Measurements from ENCODE around the gene SHFL.

DNA sequence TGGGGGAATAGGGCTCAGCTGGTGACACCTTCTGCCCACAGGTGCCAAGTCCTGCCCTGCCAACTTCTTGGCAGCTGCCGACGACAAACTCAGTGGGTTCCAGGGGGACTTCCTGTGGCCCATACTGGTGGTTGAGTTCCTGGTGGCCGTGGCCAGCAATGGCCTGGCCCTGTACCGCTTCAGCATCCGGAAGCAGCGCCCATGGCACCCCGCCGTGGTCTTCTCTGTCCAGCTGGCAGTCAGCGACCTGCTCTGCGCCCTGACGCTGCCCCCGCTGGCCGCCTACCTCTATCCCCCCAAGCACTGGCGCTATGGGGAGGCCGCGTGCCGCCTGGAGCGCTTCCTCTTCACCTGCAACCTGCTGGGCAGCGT is 27.5 kb downstream of the SHFL start:
- TF ChIP-seq, protein P1, sequence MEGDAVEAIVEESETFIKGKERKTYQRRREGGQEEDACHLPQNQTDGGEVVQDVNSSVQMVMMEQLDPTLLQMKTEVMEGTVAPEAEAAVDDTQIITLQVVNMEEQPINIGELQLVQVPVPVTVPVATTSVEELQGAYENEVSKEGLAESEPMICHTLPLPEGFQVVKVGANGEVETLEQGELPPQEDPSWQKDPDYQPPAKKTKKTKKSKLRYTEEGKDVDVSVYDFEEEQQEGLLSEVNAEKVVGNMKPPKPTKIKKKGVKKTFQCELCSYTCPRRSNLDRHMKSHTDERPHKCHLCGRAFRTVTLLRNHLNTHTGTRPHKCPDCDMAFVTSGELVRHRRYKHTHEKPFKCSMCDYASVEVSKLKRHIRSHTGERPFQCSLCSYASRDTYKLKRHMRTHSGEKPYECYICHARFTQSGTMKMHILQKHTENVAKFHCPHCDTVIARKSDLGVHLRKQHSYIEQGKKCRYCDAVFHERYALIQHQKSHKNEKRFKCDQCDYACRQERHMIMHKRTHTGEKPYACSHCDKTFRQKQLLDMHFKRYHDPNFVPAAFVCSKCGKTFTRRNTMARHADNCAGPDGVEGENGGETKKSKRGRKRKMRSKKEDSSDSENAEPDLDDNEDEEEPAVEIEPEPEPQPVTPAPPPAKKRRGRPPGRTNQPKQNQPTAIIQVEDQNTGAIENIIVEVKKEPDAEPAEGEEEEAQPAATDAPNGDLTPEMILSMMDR (IDR thresholded peaks at IDR 0.05; ENCODE audit: control extremely low read depth in 1 of 3, insufficient read depth in 1 of 3, low read depth in 1 of 3, low read length in 3 of 3): peak in 1 of 3 experiments; percentile 15; a peak in 2 of 4 replicates
- TF ChIP-seq POLR2A (IDR thresholded peaks at IDR 0.05; ENCODE audit: control extremely low read depth in 1 of 2, low read depth in 2 of 2, low read length in 2 of 2) (peak in 1 of 2 experiments; percentile 87; a peak in 2 of 3 replicates), SIRT6 (IDR thresholded peaks at IDR 0.05; ENCODE audit: low read length) (no peak), BRCA1 (IDR thresholded peaks at IDR 0.05; ENCODE audit: low read depth, low read length) (no peak), EP300 (IDR thresholded peaks at IDR 0.05; ENCODE audit: borderline replicate concordance in 1 of 2, low read depth in 2 of 2, low read length in 2 of 2) (no peak), TBP (IDR thresholded peaks at IDR 0.05; ENCODE audit: low read depth, low read length) (no peak)
- TF ChIP-seq, protein P2, sequence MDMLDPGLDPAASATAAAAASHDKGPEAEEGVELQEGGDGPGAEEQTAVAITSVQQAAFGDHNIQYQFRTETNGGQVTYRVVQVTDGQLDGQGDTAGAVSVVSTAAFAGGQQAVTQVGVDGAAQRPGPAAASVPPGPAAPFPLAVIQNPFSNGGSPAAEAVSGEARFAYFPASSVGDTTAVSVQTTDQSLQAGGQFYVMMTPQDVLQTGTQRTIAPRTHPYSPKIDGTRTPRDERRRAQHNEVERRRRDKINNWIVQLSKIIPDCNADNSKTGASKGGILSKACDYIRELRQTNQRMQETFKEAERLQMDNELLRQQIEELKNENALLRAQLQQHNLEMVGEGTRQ (IDR thresholded peaks at IDR 0.05; ENCODE audit: low read length): no peak
